ENCODE results near the gene EXOC3L1.

EXOC3L1 gene

DNA sequence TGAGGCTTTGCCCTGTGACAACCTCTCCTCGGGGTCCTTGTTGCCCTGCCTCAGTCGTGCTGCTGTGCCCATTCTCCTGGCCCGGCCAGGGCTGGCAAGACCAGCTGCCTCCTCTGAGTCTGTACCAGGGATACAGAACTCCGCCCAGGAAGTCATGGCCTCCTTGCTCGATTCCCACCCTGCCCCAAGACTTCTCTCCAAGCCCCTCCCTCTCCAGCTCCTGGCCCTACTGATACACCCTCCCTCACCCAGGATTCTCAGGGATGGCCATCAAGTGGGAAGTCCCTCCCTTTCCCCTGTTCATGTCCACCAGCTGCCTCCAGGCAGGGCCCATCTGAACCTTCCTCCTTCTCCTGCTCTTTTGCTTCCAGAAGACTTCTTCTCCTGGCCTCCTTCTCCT is 25.8 kb upstream of the EXOC3L1 start:
- TF ChIP-seq, protein P1, sequence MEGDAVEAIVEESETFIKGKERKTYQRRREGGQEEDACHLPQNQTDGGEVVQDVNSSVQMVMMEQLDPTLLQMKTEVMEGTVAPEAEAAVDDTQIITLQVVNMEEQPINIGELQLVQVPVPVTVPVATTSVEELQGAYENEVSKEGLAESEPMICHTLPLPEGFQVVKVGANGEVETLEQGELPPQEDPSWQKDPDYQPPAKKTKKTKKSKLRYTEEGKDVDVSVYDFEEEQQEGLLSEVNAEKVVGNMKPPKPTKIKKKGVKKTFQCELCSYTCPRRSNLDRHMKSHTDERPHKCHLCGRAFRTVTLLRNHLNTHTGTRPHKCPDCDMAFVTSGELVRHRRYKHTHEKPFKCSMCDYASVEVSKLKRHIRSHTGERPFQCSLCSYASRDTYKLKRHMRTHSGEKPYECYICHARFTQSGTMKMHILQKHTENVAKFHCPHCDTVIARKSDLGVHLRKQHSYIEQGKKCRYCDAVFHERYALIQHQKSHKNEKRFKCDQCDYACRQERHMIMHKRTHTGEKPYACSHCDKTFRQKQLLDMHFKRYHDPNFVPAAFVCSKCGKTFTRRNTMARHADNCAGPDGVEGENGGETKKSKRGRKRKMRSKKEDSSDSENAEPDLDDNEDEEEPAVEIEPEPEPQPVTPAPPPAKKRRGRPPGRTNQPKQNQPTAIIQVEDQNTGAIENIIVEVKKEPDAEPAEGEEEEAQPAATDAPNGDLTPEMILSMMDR (IDR thresholded peaks at IDR 0.05; ENCODE audit: insufficient read depth, missing control alignments), result no peak
- FAIRE-seq, result no peak
- DNase-seq (ENCODE audit: insufficient read length, low spot score), result no peak

DNA sequence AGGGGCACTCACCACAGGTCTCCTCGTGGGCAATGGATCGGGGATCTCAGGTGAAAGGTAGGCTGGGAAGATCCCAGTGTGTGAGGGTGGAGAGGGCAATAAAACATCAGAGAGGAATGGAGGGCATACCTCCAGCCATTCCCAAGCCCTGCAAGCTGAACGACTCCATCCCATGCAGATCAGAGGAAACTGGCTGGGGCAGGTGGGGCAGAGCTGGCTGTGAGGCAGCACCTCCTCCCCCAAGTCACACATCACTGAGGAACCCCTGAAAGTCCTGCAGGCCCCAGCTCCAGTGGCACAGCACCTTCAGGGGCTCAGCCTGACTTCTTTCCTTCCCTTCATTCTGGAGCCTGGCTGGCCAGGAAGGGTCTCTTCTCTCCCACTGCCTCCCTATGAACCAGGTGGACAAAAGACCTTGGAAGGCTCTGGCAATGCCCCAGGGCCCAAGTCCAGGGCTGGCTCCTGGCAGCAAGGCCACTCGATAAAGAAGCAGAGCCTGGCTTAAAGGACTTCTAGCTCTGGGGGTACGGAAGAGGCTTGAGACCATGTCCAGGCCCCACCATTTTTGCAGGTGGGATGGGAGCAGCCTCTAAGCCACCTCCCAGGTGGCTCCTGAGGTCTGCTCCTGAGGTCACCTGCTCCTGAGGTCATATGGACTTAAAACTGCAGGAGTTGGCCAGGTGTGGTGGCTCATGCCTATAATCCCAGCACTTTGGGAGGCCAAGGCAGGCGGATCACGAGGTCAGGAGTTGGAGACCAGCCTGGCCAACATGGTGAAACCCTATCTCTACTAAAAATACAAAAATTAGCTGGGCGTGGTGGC is 23.5 kb upstream of the EXOC3L1 start:
- DNase-seq (ENCODE audit: insufficient read length, low spot score), result no peak
- FAIRE-seq, result no peak

DNA sequence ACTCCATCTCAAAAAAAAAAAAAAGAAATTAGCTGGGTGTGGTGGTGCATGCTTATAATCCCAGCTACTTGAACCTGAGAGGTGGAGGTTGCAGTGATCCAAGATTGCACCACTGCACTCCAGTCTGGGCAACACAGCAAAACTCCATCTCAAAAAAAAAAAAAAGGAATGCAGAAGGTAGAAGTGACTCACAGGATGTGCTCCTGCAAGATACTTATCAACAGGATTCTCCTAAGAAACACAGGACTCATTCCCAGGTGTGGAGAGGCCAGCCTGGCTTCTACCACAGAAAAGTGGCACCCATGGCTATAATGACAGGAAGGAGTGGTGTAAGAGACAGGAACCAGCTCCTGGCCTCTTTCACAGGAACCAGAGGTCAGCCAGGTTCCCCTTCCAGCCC is 22.8 kb upstream of the EXOC3L1 start:
- DNase-seq (ENCODE audit: insufficient read length, low spot score) (no peak), FAIRE-seq (no peak)
- TF ChIP-seq, protein P1 (IDR thresholded peaks at IDR 0.05; ENCODE audit: insufficient read depth, missing control alignments), result no peak

More for the DNA sequence above, 23.5 kb upstream of the EXOC3L1 start:
- TF ChIP-seq, protein P1 (IDR thresholded peaks at IDR 0.05; ENCODE audit: insufficient read depth, missing control alignments), result no peak

DNA sequence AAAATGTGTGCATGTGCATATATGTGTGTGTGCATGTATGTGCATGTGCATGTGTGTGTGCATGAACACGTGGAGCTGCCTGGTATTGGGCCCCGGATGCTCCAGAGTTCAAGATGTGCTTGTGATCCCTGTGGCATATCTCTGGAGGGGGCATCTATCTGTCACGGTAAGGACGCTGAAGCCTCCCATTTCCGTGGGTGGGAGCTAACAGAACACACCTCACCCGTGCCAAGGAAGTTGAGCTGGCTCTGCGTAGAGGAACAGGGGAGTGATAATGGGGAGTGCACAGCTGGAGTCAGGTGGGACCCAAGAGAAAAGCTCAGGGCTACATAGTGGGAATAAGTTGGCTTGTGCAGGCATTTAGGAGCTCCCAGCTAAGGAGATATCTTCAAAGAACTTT is 21.7 kb upstream of the EXOC3L1 start:
- TF ChIP-seq, protein P1 (IDR thresholded peaks at IDR 0.05; ENCODE audit: insufficient read depth, missing control alignments), result no peak
- DNase-seq (ENCODE audit: insufficient read length, low spot score), result no peak
- FAIRE-seq, result no peak

DNA sequence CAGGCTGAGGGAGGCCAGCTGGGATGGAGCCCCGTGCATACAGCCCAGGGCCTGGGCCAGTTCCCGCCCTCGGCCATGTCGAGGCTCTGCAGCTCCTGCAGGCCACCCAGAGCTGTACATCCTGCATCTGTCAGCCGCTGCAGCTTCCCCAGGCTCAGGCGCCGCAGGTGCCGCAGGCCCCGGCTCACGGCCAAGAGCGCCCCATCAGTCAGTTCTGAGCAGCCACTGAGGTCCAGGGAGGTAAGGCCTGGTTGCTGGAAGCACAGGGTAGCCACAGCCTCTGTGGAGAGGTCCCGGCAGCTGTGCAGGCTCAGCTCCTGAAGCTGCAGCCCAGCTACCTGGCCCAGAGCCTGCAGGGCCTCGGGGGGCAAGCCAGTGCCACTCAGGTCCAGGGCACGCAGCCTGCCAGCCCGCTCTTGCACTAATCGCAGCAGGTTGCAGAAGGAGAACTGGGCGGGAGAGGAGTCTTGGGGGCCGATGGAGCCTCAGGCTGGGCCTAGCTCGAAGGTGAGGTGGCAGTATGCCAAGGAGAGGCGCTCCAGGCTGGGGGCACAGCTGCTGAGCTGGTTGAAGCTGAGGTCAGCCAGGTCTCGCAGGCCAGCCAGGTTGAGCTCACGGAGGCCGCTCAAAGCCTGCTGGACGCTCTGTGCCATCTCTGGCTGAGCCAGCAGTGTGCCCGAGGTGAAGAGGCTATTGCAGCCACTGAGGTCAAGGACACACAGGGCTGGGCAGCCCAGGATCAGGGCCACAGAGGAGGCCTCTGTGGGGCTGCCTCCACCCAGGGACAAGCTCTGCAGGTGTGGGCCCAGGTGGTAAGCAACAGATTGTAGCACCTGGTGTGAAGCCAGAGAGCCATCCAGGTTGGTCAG is 20.4 kb upstream of the EXOC3L1 start:
- TF ChIP-seq, protein P1 (IDR thresholded peaks at IDR 0.05; ENCODE audit: insufficient read depth, missing control alignments), result no peak
- DNase-seq (ENCODE audit: insufficient read length, low spot score) (no peak), FAIRE-seq (no peak)

DNA sequence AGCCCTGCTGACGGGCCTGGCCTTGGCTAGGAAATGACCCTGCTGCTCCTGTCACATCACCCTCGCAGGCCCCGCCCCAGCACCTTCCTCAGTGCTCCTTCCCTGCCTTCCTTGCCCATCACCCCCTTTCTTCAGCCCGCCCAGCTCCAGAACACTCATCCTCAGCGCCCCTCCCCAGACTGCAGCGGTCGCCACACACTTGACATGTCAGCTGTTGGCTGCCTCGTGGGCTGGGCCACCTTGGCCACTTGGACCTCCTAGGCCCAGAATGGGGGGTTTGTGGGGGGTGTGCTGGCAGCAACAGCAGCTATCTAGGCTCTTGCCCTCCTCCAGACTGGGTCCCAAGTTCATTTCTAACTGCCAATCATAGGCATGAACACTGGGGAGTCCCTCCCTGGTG is 19.6 kb upstream of the EXOC3L1 start:
- TF ChIP-seq, protein P1 (IDR thresholded peaks at IDR 0.05; ENCODE audit: insufficient read depth, missing control alignments), result no peak
- DNase-seq (ENCODE audit: insufficient read length, low spot score), result no peak
- no peak for FAIRE-seq
